Measurements from ENCODE around the gene LAMC2. TPM values are rescaled to one million over a fixed set of nuclear protein-coding genes. Genes with fewer than 3 reads are reported as not detected.
A peak's percentile ranks its signal among the peaks of the same experiment; 100 is the strongest.

LAMC2 gene
- total RNA-seq, 1 donor from 2014 or later: 24.9 TPM

DNA sequence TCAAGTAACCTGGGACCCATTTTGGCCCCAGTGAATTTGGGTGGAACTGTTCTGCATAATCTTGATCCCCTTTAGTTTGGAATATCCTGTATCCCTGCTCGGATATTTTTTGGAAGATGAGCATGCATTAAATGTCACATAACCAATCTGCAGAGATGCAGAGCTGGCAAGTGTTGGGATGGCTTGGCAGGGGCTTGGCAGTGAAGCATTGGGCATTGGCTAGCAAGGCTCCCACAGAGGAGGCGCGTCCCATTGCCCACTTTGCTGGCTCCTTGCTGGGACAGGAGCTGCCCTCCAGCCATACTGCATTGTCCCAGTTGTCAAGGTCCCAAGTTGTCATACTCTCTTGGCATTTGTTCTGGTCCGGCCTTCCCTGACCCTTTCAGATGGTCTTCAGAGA lies 29.9 kb downstream of the LAMC2 start:
- Histone ChIP-seq H3K36me3 (no peaks in the 10 kb centered on the region), H3K27me3 (ENCODE audit: low read depth) (no peaks in the 10 kb centered on the region), H3K9me3 (no peaks in the 10 kb centered on the region), H3K4me3 (no peak overlapping the region), H3K27ac (no peak overlapping the region), H3K4me1 (peaks cover 15% of the 10 kb centered on the region)
- intact Hi-C loops (cut with DNase I): no loop called here
- TF ChIP-seq, protein P1, sequence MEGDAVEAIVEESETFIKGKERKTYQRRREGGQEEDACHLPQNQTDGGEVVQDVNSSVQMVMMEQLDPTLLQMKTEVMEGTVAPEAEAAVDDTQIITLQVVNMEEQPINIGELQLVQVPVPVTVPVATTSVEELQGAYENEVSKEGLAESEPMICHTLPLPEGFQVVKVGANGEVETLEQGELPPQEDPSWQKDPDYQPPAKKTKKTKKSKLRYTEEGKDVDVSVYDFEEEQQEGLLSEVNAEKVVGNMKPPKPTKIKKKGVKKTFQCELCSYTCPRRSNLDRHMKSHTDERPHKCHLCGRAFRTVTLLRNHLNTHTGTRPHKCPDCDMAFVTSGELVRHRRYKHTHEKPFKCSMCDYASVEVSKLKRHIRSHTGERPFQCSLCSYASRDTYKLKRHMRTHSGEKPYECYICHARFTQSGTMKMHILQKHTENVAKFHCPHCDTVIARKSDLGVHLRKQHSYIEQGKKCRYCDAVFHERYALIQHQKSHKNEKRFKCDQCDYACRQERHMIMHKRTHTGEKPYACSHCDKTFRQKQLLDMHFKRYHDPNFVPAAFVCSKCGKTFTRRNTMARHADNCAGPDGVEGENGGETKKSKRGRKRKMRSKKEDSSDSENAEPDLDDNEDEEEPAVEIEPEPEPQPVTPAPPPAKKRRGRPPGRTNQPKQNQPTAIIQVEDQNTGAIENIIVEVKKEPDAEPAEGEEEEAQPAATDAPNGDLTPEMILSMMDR (IDR thresholded peaks at IDR 0.05): no peak
- DNase-seq: no peak
- no peak for ATAC-seq

- TF ChIP-seq, protein P1 (IDR thresholded peaks at IDR 0.05): no peak
- intact Hi-C loops (cut with DNase I): no loop called here
Measured at GRCh38 chr1:183218027-183218618, 32.1 kb downstream of the LAMC2 start.

DNA sequence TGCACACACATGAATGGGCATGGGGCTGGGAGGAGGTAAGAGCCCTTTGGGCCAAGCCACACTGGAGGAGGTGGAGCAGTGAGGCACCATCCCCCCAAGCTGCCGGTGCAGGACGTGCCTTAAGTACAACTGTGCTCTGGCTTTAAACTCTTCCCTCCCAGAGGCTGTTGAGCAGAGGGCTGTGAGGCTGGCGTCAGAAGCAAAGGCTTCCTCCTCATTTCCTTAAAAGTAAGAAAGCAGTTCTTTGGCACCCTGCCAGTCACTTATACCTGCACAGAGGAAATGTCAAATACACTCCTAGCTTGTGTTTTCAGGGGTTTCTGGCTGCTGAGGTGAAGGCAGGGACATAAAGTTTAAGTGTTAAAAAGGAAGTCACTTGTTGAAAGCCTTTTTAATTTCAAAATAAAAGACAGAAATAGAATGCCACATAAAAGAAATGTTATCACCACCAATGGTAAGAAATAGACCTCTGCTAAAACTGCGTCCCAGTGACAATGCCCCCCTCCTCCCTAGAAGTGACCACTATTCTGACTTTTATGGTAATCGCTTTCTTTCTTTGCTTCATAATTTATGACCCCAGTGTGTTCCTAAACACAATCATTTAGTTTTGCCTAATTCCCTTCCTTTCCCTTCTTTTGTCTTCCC lies 33.0 kb downstream of the LAMC2 start:
- Histone ChIP-seq H3K27ac (no peak overlapping the region), H3K9me3 (no peaks in the 10 kb centered on the region), H3K27me3 (ENCODE audit: low read depth) (no peaks in the 10 kb centered on the region), H3K4me1 (peaks cover 15% of the 10 kb centered on the region), H3K4me3 (no peak overlapping the region), H3K36me3 (no peaks in the 10 kb centered on the region)
- DNase-seq (no peak), ATAC-seq (peak; percentile 62 to 75)
- intact Hi-C loops (cut with DNase I): no loop called here
- TF ChIP-seq, protein P1 (IDR thresholded peaks at IDR 0.05): no peak

More at GRCh38 chr1:183218027-183218618, 32.1 kb downstream of the LAMC2 start:
- H3K27ac ChIP-seq: no peak overlapping the region
- ATAC-seq (peak; percentile 29 to 33), DNase-seq (no peak)
- no peaks in the 10 kb centered on the region for H3K36me3 ChIP-seq
- H3K27me3 ChIP-seq (ENCODE audit: low read depth): no peaks in the 10 kb centered on the region
- H3K9me3 ChIP-seq: no peaks in the 10 kb centered on the region
- H3K4me3 ChIP-seq: no peak overlapping the region
- H3K4me1 ChIP-seq: peaks cover 15% of the 10 kb centered on the region

- ATAC-seq: no peak
Measured at GRCh38 chr1:183219616-183220009, 33.5 kb downstream of the LAMC2 start.

GRCh38 chr1:183222909-183223308 lies 36.8 kb downstream of the LAMC2 start:
- no peaks in the 10 kb centered on the region for H3K36me3 ChIP-seq
- no peaks in the 10 kb centered on the region for H3K9me3 ChIP-seq
- no peak overlapping the region for H3K27ac ChIP-seq
- TF ChIP-seq, protein P1 (IDR thresholded peaks at IDR 0.05): no peak
- H3K4me1 ChIP-seq: peaks cover 13% of the 10 kb centered on the region
- DNase-seq (no peak), ATAC-seq (no peak)
- no peak overlapping the region for H3K4me3 ChIP-seq
- H3K27me3 ChIP-seq (ENCODE audit: low read depth): no peaks in the 10 kb centered on the region
- intact Hi-C loops (cut with DNase I): no loop called here

More at GRCh38 chr1:183219616-183220009, 33.5 kb downstream of the LAMC2 start:
- no peak overlapping the region for H3K4me3 ChIP-seq
- intact Hi-C loops (cut with DNase I): no loop called here
- no peak for DNase-seq
- no peaks in the 10 kb centered on the region for H3K9me3 ChIP-seq
- H3K4me1 ChIP-seq: peaks cover 15% of the 10 kb centered on the region
- no peaks in the 10 kb centered on the region for H3K27me3 ChIP-seq (ENCODE audit: low read depth)
- no peaks in the 10 kb centered on the region for H3K36me3 ChIP-seq
- TF ChIP-seq, protein P1 (IDR thresholded peaks at IDR 0.05): no peak
- no peak overlapping the region for H3K27ac ChIP-seq
